Tibial nerve (tissue), 4 donors: Measurements from ENCODE around the gene DGKI. TPM values are rescaled to one million over a fixed set of nuclear protein-coding genes. Genes with fewer than 3 reads are reported as not detected.

Source experiments
- DNase-seq, 2 donors: peaks; one replicate each; pipeline ENCODE4 v3.0.0-alpha.2; 2019; ENCODE audit warnings: low spot score in 2 of 2
- H3K27ac ChIP-seq, 4 donors: fragments of 200-600 bp; sonication (generic) in 3 of 4; one replicate each; pipeline ENCODE4 v1.5.1; 2017 to 2019; ENCODE audit warnings: mild to moderate bottlenecking in 1 of 4
- H3K27me3 ChIP-seq, 2 donors: fragments of 200-600 bp; sonication (generic) in 1 of 2; one replicate each; pipeline versions ENCODE4 v1.5.1 to v1.6.0; 2017 to 2019
- H3K36me3 ChIP-seq, 3 donors: fragments of 200-600 bp; sonication (generic); one replicate each; pipeline ENCODE4 v1.5.1; 2018 to 2019
- H3K4me1 ChIP-seq, 4 donors: fragments of 200-600 bp; sonication (generic) in 3 of 4; one replicate each; pipeline ENCODE4 v1.5.1; 2017 to 2019
- H3K4me3 ChIP-seq, 4 donors: fragments of 200-600 bp; sonication (generic) in 3 of 4; one replicate each; pipeline ENCODE4 v1.5.1; 2017 to 2019; ENCODE audit warnings: mild to moderate bottlenecking in 1 of 4, moderate library complexity in 1 of 4
- H3K9me3 ChIP-seq, 4 donors: fragments of 200-600 bp; sonication (generic) in 3 of 4; one replicate each; pipeline ENCODE4 v1.5.1; 2017 to 2019
- EP300 ChIP-seq, 2 donors: sonication (generic); formaldehyde crosslinking; IDR thresholded peaks; one replicate each; pipeline ENCODE4 v1.6.1; 2017; ENCODE audit warnings: antibody characterized with exemption in 2 of 2, mild to moderate bottlenecking in 1 of 2
- POLR2A ChIP-seq, 2 donors: fragments of 450-650 bp; IDR thresholded peaks; one replicate each; pipeline ENCODE4 v1.6.1; 2017; ENCODE audit warnings: antibody characterized with exemption in 2 of 2, mild to moderate bottlenecking in 2 of 2, moderate library complexity in 2 of 2
- WGBS, 2 donors: methylation state at CpG; one replicate each; pipeline ENCODE4 v1.1.5; 2018; 5-methylcytosine and 5-hydroxymethylcytosine counted together
- total RNA-seq, 4 donors: library from RNA; depleted of rRNA; stranded (reverse); fragments of >200 nt; gene quantifications; one replicate each; pipeline ENCODE4 v1.1.0, GENCODE V29; 2016
- TF ChIP-seq, protein P1 (sequence below), 5 experiments: fragments of 200-600 bp in 3 of 5; fragments of 450-650 bp in 2 of 5; sonication (generic) in 3 of 5; IDR thresholded peaks; one replicate each; pipeline ENCODE4 v1.5.1; 2016 to 2019; ENCODE audit warnings: antibody characterized with exemption in 5 of 5, mild to moderate bottlenecking in 3 of 5, moderate library complexity in 2 of 5

The DGKI gene
- total RNA-seq, 4 donors from 2014 or later = 0.21 to 2.7 (median 1.7) TPM

DNA sequence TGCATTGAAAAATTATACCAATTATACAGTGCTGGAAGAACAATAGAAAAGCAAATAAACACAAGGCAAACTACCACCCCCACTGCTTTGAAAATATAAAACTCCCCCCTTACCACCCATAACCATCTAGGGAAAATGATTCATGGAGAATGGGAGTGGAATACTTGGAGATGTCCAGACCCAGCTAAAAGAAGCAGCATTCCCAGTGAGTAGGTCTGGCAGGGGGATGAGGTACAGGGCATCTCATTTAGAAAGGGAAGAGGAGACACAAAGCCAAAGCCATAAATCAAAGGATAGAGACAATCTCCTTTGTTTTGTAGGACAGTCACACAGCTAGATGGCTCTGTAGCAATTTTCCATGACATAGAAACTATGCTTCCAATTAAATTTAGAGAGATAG lies 36.0 kb upstream of the DGKI start:
- peaks cover 0 to 90% (median 44%) of the 10 kb centered on the region in 3 donors for H3K36me3 ChIP-seq
- no peak overlapping the region for H3K4me3 ChIP-seq
- TF ChIP-seq POLR2A (IDR thresholded peaks at IDR 0.05) (no peak), EP300 (IDR thresholded peaks at IDR 0.05) (no peak)
- TF ChIP-seq, protein P1, sequence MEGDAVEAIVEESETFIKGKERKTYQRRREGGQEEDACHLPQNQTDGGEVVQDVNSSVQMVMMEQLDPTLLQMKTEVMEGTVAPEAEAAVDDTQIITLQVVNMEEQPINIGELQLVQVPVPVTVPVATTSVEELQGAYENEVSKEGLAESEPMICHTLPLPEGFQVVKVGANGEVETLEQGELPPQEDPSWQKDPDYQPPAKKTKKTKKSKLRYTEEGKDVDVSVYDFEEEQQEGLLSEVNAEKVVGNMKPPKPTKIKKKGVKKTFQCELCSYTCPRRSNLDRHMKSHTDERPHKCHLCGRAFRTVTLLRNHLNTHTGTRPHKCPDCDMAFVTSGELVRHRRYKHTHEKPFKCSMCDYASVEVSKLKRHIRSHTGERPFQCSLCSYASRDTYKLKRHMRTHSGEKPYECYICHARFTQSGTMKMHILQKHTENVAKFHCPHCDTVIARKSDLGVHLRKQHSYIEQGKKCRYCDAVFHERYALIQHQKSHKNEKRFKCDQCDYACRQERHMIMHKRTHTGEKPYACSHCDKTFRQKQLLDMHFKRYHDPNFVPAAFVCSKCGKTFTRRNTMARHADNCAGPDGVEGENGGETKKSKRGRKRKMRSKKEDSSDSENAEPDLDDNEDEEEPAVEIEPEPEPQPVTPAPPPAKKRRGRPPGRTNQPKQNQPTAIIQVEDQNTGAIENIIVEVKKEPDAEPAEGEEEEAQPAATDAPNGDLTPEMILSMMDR (IDR thresholded peaks at IDR 0.05) = no peak
- peaks cover 0 to 25% (median 13%) of the 10 kb centered on the region in 4 donors for H3K4me1 ChIP-seq
- H3K27me3 ChIP-seq = no peaks in the 10 kb centered on the region
- no peak for DNase-seq
- H3K27ac ChIP-seq = no peak overlapping the region
- peaks cover 0 to 10% (median 0%) of the 10 kb centered on the region in 4 donors for H3K9me3 ChIP-seq

DNA sequence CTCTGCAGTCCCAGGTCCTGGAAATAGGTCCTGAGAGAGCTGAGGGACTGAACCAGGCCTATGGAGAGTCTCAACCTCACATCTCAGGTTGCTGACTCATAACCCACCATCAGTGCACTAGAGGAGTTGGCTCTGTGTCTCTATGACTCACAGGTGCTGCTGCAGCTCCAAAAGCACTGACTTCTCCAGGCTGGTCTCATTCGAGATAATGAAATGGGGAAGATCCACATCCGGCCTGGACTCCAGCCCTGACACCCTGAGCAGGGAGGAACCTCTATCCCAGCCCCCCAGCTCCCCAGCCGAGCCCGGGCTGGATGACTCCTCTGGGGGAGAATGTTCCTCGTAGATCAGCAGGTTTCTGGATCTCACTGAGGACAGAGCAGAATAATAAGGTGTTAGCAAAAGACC lies 35.5 kb upstream of the DGKI start:
- DNase-seq = no peak
- Histone ChIP-seq H3K4me1 (peaks cover 0 to 30% (median 13%) of the 10 kb centered on the region in 4 donors), H3K36me3 (peaks cover 0 to 86% (median 44%) of the 10 kb centered on the region in 3 donors)

DNA sequence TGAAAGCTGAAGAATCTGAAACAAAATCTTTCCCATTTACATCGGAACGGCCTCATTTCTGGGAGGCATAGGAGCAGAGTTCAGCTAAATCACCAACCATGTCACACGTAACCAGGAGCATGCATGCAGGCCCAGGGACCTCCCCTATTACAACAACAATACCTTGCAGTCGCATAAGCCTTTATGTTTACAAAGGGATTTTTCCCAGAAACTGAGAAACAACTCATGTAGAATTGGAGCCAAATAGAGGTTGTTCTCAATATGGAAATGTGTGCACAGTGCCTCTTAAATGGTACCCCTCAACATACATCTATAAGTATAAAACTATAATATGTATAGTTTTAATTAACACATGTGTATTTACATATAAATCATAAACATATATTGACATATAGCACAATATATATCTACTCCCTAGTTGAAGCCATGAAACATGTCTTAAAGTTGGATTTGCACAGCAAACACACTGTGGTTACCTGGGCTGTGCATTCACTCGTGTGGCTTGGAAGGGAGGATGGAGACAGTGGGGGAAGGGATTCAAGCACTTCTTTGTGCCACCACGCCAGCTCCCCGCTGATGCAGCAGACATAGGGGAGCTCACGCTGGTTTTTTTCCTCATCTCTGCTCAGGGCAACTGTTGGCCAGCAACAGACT lies 35.0 kb upstream of the DGKI start:
- peaks cover 0 to 82% (median 44%) of the 10 kb centered on the region in 3 donors for H3K36me3 ChIP-seq
- no peaks in the 10 kb centered on the region for H3K27me3 ChIP-seq
- H3K27ac ChIP-seq = no peak overlapping the region
- TF ChIP-seq EP300 (IDR thresholded peaks at IDR 0.05) = no peak
- TF ChIP-seq, protein P1 (IDR thresholded peaks at IDR 0.05) = no peak
- no peak overlapping the region for H3K4me3 ChIP-seq
- no peak for DNase-seq
- H3K9me3 ChIP-seq = peaks cover 0 to 10% (median 0%) of the 10 kb centered on the region in 4 donors
- peaks cover 0 to 32% (median 13%) of the 10 kb centered on the region in 4 donors for H3K4me1 ChIP-seq
- 93 to 96% methylated on average over 8 of the region's 8 CpGs for WGBS, 2 donors

More for the DNA sequence above, 35.5 kb upstream of the DGKI start:
- Histone ChIP-seq H3K27ac (no peak overlapping the region), H3K4me3 (no peak overlapping the region), H3K9me3 (peaks cover 0 to 10% (median 0%) of the 10 kb centered on the region in 4 donors), H3K27me3 (no peaks in the 10 kb centered on the region)
- WGBS, 2 donors = 71 to 80% methylated on average over 5 of the region's 5 CpGs
- TF ChIP-seq POLR2A (IDR thresholded peaks at IDR 0.05) (no peak), EP300 (IDR thresholded peaks at IDR 0.05) (no peak)
- TF ChIP-seq, protein P1 (IDR thresholded peaks at IDR 0.05) = no peak

DNA sequence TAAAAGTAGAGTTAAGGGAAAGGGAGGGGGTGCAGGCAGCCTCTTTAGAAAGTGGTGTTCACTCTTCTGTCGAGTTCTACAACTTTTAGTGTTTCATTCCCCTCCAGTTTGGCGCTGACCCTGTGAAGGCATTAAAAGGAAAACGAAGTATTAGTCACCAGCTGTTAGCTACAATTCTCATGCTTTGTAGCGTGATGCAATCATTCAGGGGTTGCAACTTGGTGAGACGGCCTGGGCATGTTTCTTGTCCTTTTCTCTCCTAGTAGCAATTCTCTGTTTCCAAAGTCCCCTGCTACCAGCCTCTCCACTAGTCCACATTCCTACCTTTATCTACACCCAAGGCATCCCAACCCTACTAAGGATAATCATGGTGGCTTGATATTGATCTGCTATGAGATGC lies 33.7 kb upstream of the DGKI start:
- TF ChIP-seq EP300 (IDR thresholded peaks at IDR 0.05) (no peak), POLR2A (IDR thresholded peaks at IDR 0.05) (no peak)
- TF ChIP-seq, protein P1 (IDR thresholded peaks at IDR 0.05) = no peak
- H3K36me3 ChIP-seq = peaks cover 0 to 86% (median 44%) of the 10 kb centered on the region in 3 donors
- 70 to 74% methylated on average over 5 of the region's 5 CpGs for WGBS, 2 donors
- peaks cover 0 to 10% (median 0%) of the 10 kb centered on the region in 4 donors for H3K9me3 ChIP-seq
- H3K4me1 ChIP-seq = peaks cover 0 to 36% (median 14%) of the 10 kb centered on the region in 4 donors
- peak overlapping the region in 1 of 4 donors; percentile 78 for H3K27ac ChIP-seq
- DNase-seq = no peak
- H3K27me3 ChIP-seq = no peaks in the 10 kb centered on the region
- no peak overlapping the region for H3K4me3 ChIP-seq

DNA sequence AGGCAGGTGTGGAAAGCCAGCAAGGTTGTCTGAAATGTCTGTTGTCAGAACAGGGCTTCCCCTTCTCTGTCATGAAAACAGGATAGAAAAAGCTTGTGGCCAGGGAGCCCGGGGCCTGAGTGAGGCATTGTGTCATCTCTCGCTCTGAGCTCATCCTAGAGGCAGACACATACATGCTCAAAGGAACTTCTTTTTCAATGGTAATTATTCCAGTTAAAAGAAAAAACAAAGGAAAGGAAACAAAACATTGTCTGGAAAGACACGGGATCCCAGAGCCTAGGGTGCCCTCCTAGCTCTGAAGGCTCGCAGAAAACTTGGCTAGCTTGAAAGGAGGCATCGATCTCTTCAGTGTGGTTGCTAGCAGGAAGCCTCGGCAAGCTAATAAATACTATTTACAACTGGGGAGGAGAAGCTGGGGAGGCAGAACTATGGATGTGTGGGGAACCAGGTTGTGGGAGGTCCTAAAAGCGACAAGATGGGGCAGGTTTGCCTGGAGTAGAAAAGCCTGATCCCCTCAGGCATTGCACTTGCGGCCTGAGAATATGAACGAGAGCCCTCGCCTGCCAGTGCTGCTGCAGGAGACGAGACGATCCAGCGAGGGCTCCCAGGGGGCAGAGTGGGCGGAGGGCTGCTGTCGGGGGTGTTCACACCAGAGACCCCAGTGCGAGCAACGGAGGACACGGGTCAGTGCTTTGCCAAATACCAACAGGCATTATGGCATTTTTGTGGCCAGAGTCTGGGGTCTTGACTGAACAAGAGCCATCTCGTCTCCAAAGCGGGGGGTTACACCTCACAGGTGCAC lies 32.8 kb upstream of the DGKI start:
- 53 to 62% methylated on average over 20 of the region's 20 CpGs for WGBS, 2 donors
- H3K4me3 ChIP-seq = no peak overlapping the region
- peaks cover 0 to 78% (median 35%) of the 10 kb centered on the region in 3 donors for H3K36me3 ChIP-seq
- no peaks in the 10 kb centered on the region for H3K27me3 ChIP-seq
- peak overlapping the region in 2 of 4 donors; percentile 65 to 78 for H3K27ac ChIP-seq
- no peak for DNase-seq
- H3K9me3 ChIP-seq = peaks cover 0 to 10% (median 0%) of the 10 kb centered on the region in 4 donors
- H3K4me1 ChIP-seq = peaks cover 0 to 45% (median 14%) of the 10 kb centered on the region in 4 donors
- TF ChIP-seq, protein P1 (IDR thresholded peaks at IDR 0.05) = no peak
- TF ChIP-seq EP300 (IDR thresholded peaks at IDR 0.05) (no peak), POLR2A (IDR thresholded peaks at IDR 0.05) (no peak)
